Measurements from ENCODE around the gene MAN1A1.

DNA sequence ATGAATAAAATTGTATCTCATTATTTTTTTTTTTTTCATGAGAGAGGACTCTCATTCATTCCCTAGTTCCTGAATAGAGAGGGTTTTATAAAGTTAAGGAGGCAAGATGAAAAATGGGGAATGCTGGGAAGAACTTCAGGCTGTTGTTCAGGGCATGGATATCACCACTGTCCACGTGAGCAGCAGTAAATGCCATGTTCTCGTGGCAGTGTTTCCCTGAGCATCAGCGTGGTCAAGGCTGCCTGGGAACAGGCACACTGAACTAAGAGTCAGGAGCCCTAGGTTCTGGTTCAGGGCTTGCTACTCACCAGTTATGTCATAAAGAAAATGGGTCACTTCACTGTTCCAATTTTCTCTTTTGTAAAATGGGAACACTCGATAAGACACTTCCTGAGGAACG is 93.2 kb downstream of the MAN1A1 start:
- no peak for TF ChIP-seq POLR2A (IDR thresholded peaks at IDR 0.05; ENCODE audit: low read length)
- no peak for TF ChIP-seq GATA1 (IDR thresholded peaks at IDR 0.05; ENCODE audit: low read depth, low read length)

Measured in erythroblast (primary cell).